PC-9 (cell line): ENCODE measurements around the gene PRAF2. TPM values are rescaled to one million over a fixed set of nuclear protein-coding genes. Genes with fewer than 3 reads are reported as not detected.

Source experiments
- BruUV-seq: library from RNA; stranded (reverse); fragments of 400-500 nt; replicated peaks from 2 replicates; lab custom pipeline; 2021; lab: Mats Ljungman, UMichigan
- CTCF ChIA-PET: fragments of 300-600 bp; sonication (Branson Sonifier 250); formaldehyde crosslinking; loops from one replicate; lab custom pipeline; 2022; ENCODE audit warnings: antibody characterized with exemption; lab: Charles Lee
- POLR2A ChIA-PET: fragments of 300-600 bp; sonication (Branson Sonifier 250); formaldehyde crosslinking; loops from one replicate; lab custom pipeline; 2022; ENCODE audit warnings: antibody characterized with exemption; ENCODE audit not compliant: unreplicated experiment; lab: Charles Lee
- DNase-seq, 2 experiments: peaks; one replicate each; pipeline versions ENCODE4 v3.0.0 to v3.0.0-alpha.2; 2015 to 2022; ENCODE audit warnings: mixed read lengths in 1 of 2
- H2AFZ ChIP-seq: fragments of 200-600 bp; sonication (generic); 2 replicates; pipeline ENCODE4 v1.8.1; 2017; ENCODE audit warnings: antibody characterized with exemption
- H3F3A ChIP-seq: fragments of 200-600 bp; sonication (generic); 2 replicates; pipeline ENCODE4 v1.8.1; 2017; ENCODE audit warnings: antibody characterized with exemption, mild to moderate bottlenecking, low read depth; ENCODE audit not compliant: insufficient read depth
- H3K27ac ChIP-seq: fragments of 200-600 bp; sonication (generic); 2 replicates; pipeline ENCODE4 v1.6.1; 2016; ENCODE audit warnings: mixed run types
- H3K27me3 ChIP-seq: fragments of 200-600 bp; sonication (generic); 2 replicates; pipeline ENCODE4 v1.6.1; 2016; ENCODE audit warnings: low read depth, mixed run types; ENCODE audit not compliant: insufficient read depth
- H3K36me3 ChIP-seq: fragments of 200-600 bp; sonication (generic); 2 replicates; pipeline ENCODE4 v1.6.1; 2016; ENCODE audit warnings: low read depth, mixed run types
- H3K4me1 ChIP-seq: fragments of 200-600 bp; sonication (generic); replicated peaks from 2 replicates; pipeline ENCODE4 v1.6.1; 2016; ENCODE audit warnings: mixed run types; ENCODE audit not compliant: insufficient read depth
- H3K4me2 ChIP-seq: fragments of 200-600 bp; sonication (generic); 2 replicates; pipeline ENCODE4 v1.6.1; 2017; ENCODE audit warnings: mixed run types
- H3K4me3 ChIP-seq: fragments of 200-600 bp; sonication (generic); 2 replicates; pipeline ENCODE4 v1.6.1; 2016; ENCODE audit warnings: mixed run types
- H3K79me2 ChIP-seq: fragments of 200-600 bp; sonication (generic); 2 replicates; pipeline ENCODE4 v1.6.1; 2017; ENCODE audit warnings: low read depth, mixed run types
- H3K9me2 ChIP-seq: fragments of 200-600 bp; sonication (generic); 2 replicates; pipeline ENCODE4 v1.8.1; 2017; ENCODE audit warnings: mild to moderate bottlenecking; ENCODE audit not compliant: insufficient read depth
- H3K9me3 ChIP-seq: fragments of 200-600 bp; sonication (generic); 2 replicates; pipeline ENCODE4 v1.8.1; 2016; ENCODE audit warnings: low read depth; ENCODE audit not compliant: insufficient read depth
- H4K20me1 ChIP-seq: fragments of 200-600 bp; sonication (generic); 2 replicates; pipeline ENCODE4 v1.8.1; 2017; ENCODE audit not compliant: insufficient read depth
- EZH2 ChIP-seq: fragments of 200-600 bp; sonication (generic); IDR thresholded peaks from 2 replicates; pipeline ENCODE4 v1.8.0; 2017; ENCODE audit warnings: antibody characterized with exemption, low read depth
- intact Hi-C: fragments of 100-400 bp; cut with micrococcal nuclease; formaldehyde crosslinking; loops from one replicate; pipeline ENCODE4 v1.10.0; 2022; ENCODE audit not compliant: unreplicated experiment
- total RNA-seq: library from RNA; stranded (reverse); gene quantifications from 2 replicates; pipeline ENCODE4 v1.2.3, GENCODE V29; 2021
- TF ChIP-seq, protein P1 (sequence below): fragments of 200-600 bp; sonication (generic); conservative IDR thresholded peaks from 2 replicates; pipeline ENCODE4 v1.6.1; 2017; ENCODE audit warnings: mixed run types, antibody characterized with exemption, mild to moderate bottlenecking, moderate library complexity

PRAF2 gene
- total RNA-seq, 1 experiment from 2014 or later: 12.8 TPM

DNA sequence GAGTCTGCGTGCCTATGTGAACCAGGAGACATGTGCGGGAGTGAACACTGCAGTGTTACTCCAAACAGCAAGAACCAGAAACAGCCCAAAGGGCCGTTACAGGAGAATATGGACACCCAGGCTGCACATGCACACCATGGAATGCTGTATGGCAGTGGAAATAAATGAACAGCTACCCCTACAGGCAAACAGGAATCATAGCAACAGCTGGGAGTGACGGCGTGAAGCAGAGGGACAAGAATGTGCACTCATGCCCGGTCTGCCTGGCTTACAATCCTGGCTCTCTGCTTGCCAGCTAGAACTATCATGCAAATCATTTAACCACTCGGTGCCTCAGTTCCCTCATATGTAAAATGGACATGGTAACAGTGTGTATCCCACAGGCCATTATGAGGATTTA is 33.1 kb upstream of the PRAF2 start:
- no TSS peak for BruUV-seq

DNA sequence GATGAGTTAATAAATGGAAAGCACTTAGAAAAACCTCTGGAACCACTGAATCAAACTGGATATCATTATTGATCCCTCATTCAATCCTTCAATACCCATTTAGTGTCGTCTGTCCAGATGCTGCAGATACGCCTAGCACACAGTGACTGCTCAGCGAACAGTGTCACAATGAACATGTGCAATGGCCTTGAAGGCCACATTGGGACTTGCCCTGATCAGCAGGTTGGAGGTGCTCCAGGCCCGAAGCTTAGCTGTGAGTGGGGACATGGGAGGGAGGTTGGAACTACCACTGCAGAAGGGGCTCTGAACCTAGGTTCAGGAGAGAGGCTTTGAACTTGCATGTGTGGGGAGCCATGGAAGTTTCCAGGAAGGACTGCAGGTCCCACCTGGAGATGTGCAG is 32.5 kb upstream of the PRAF2 start:
- H3K4me2 ChIP-seq: no peak overlapping the region
- no peaks in the 10 kb centered on the region for H3K79me2 ChIP-seq
- ChIA-PET POLR2A (no interaction called here), CTCF (no interaction called here)
- TF ChIP-seq EZH2: no peak
- TF ChIP-seq, protein P1, sequence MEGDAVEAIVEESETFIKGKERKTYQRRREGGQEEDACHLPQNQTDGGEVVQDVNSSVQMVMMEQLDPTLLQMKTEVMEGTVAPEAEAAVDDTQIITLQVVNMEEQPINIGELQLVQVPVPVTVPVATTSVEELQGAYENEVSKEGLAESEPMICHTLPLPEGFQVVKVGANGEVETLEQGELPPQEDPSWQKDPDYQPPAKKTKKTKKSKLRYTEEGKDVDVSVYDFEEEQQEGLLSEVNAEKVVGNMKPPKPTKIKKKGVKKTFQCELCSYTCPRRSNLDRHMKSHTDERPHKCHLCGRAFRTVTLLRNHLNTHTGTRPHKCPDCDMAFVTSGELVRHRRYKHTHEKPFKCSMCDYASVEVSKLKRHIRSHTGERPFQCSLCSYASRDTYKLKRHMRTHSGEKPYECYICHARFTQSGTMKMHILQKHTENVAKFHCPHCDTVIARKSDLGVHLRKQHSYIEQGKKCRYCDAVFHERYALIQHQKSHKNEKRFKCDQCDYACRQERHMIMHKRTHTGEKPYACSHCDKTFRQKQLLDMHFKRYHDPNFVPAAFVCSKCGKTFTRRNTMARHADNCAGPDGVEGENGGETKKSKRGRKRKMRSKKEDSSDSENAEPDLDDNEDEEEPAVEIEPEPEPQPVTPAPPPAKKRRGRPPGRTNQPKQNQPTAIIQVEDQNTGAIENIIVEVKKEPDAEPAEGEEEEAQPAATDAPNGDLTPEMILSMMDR: no peak
- H3K36me3 ChIP-seq: no peaks in the 10 kb centered on the region
- no peaks in the 10 kb centered on the region for H4K20me1 ChIP-seq
- no peak overlapping the region for H2AFZ ChIP-seq
- no peaks in the 10 kb centered on the region for H3K9me2 ChIP-seq
- H3K27ac ChIP-seq: no peak overlapping the region
- intact Hi-C loops: no loop called here
- H3K9me3 ChIP-seq: no peaks in the 10 kb centered on the region
- BruUV-seq: no TSS peak
- DNase-seq: no peak
- no peaks in the 10 kb centered on the region for H3K4me1 ChIP-seq
- no peaks in the 10 kb centered on the region for H3K27me3 ChIP-seq
- no peak overlapping the region for H3K4me3 ChIP-seq
- no peaks in the 10 kb centered on the region for H3F3A ChIP-seq

More for the DNA sequence above, 33.1 kb upstream of the PRAF2 start:
- Histone ChIP-seq H3K4me3 (no peak overlapping the region), H4K20me1 (no peaks in the 10 kb centered on the region), H3K27ac (no peak overlapping the region), H2AFZ (no peak overlapping the region), H3K36me3 (no peaks in the 10 kb centered on the region), H3K4me1 (no peaks in the 10 kb centered on the region), H3K9me3 (no peaks in the 10 kb centered on the region), H3F3A (no peaks in the 10 kb centered on the region), H3K9me2 (no peaks in the 10 kb centered on the region), H3K4me2 (no peak overlapping the region), H3K79me2 (no peaks in the 10 kb centered on the region), H3K27me3 (no peaks in the 10 kb centered on the region)
- ChIA-PET POLR2A (no interaction called here), CTCF (no interaction called here)
- TF ChIP-seq, protein P1: no peak; the same call in 1 of the 2 replicates
- no peak for TF ChIP-seq EZH2
- intact Hi-C loops: no loop called here
- no peak for DNase-seq

DNA sequence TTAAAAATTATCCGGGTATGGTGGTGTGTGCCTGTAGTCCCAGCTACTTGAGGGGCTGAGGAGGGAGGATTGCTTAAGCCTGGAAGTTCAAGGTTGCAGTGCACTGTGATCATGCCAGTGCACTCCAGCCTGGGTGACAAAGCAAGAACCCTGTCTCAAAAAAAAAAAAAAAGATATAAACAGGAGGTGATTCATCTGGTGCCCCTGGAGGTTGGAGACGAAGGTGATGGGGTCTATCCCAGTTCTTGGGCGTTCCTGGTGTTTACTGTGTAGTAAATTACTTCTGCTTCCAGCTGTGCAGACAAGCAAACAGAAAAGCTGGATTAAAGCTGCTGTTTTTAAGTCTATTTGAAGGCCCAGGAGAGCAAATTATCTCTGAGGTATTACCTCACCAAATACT is 29.8 kb upstream of the PRAF2 start:
- H3K27me3 ChIP-seq: no peaks in the 10 kb centered on the region
- no TSS peak for BruUV-seq
- no peak overlapping the region for H3K4me3 ChIP-seq
- H3K4me1 ChIP-seq: no peaks in the 10 kb centered on the region
- POLR2A ChIA-PET: no interaction called here
- H3K36me3 ChIP-seq: no peaks in the 10 kb centered on the region
- CTCF ChIA-PET: no interaction called here
- no peak for DNase-seq
- H2AFZ ChIP-seq: no peak overlapping the region
- peaks cover 4% of the 10 kb centered on the region; the same call in 1 of the 2 replicates for H3F3A ChIP-seq
- no peaks in the 10 kb centered on the region for H3K9me2 ChIP-seq
- no peaks in the 10 kb centered on the region for H3K79me2 ChIP-seq
- intact Hi-C loops: loop anchor here (5.0 kb wide), 1 partner anchor 61 kb away; the partner anchor contains the start of gene TFE3
- H3K27ac ChIP-seq: no peak overlapping the region
- TF ChIP-seq, protein P1: no peak
- TF ChIP-seq EZH2: no peak
- no peaks in the 10 kb centered on the region for H3K9me3 ChIP-seq
- H3K4me2 ChIP-seq: no peak overlapping the region
- H4K20me1 ChIP-seq: no peaks in the 10 kb centered on the region
